NCI-H510A (cell line): Measurements from ENCODE around the gene ODF4.

ENCODE experiments used
- DNase-seq: peaks from one replicate; lab custom pipeline; 2025; lab: John Stamatoyannopoulos, UW

The ODF4 gene, protein sequence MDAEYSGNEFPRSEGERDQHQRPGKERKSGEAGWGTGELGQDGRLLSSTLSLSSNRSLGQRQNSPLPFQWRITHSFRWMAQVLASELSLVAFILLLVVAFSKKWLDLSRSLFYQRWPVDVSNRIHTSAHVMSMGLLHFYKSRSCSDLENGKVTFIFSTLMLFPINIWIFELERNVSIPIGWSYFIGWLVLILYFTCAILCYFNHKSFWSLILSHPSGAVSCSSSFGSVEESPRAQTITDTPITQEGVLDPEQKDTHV

DNA sequence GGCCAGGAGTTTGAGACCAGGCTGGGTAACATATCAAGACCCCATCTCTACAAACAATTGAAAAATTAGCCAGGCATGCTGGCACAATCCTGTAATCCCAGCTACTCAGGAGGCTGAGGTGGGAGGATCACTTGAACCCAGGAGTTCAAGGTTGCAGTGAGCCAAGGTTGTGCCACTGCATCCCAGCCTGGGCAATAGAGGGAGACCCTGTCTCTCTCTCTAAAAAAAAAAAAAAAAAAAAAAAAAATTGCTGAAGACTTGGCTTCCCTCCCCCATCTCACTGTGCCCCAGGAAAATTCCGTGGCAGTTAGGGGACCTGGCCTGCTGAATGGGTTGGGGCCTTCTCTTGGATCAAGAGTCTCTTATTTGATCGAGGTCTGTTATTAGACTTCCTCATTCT lies at the start of gene ODF4:
Gene ODF4, plus strand, starts transcription at position 301 of the 400 bp plus-strand sequence. CDS start 212 bp downstream, outside the sequence.
- DNase-seq = no peak

DNA sequence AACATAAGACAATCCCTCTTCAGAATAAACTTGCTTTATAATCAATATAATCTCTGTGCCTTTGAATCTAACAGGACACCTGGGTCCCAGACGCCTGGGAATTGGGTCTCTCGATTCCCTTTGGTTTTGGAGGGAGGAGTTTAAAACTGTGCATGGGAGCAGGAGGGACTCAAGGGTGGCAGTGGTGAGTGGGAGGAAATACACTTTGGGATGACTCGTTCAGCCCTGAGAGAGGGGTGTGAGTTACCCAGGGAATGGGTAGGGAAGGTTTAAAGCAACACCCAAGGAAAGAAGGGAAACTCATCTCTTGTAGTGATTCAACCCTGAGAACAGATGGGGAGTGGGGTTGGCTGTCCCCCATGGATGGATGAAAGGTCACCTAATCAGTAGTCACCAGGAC lies 49.6 kb upstream of the ODF4 start:
- DNase-seq = no peak

DNA sequence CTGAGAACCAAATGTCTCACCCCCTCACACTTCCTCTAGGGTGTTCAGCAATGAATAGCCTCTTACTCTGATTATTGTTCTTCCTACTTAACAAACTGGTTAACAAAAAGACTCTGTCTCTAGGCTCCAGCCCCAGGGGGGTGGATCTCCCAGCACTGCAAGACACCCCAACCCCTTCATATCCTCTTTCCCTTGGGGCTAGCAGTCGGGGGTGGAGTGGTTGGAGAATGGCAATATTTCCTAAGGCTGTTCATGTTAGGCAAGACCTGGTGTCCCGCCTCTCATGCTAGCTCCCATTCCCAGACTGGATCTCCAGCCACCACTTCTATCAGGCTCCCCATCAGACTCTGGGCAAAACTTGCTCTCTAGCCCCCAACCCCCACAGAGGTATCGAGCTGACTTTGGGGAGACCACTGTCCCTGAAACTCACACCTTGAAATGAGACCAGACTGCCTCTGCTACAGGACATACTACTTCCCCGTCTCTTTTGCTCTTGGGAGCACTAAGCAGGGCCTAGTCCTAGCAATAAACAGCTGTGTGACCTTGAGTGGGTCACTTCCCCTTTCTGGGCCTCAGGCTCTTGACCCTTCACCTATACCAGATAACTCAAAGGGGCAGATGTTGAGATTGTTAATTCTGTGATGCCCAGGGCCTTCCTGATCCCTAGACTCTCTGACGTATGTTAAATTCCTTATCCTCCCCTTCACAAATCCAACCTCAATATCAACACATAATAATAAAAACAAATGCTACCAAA lies 46.8 kb upstream of the ODF4 start:
- DNase-seq = no peak

DNA sequence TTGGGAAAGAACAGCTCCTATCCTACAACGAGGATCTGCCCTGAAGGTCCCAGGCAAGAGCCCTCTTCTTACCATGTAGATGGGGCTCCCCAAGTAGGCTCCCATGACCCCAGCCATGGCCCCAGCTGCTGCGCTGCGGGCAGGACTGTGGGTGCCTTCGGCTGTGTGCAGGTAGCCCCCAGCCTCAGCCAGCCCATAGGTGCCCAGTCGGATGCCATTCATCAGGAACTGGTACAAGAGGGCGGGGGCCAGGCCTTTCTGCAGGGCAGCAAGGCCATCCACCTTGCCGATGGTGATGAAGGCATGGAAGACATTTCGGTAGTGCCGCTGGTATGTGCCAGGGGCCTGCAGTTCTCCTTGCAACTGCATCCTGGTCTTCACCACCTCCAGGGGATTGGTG lies 45.3 kb upstream of the ODF4 start:
- DNase-seq = no peak

DNA sequence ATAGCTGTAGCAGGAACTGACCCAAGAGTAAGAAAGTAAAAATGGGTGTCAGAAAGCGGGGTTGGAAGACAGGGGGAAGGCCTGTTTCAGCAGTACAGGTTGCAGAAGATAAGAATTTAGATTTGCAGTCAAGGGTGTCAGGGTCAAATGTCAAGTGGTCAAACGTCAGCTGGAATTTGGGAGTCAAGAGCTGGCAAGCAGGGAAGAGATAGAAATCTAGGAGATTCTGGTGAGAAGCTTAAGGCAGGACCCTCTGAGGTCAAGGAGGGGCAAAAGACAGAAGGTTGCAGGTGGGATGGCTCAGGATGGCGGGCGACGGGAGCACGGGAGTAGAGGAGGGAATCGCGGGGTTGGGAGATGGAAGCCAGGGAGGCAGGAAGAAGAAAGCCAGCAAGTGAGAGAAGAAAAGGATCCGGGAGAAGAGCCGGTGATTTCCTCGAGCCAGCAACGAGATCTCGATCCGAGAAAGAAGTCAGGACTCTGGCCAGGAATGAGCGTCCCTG lies 44.8 kb upstream of the ODF4 start:
- no peak for DNase-seq

DNA sequence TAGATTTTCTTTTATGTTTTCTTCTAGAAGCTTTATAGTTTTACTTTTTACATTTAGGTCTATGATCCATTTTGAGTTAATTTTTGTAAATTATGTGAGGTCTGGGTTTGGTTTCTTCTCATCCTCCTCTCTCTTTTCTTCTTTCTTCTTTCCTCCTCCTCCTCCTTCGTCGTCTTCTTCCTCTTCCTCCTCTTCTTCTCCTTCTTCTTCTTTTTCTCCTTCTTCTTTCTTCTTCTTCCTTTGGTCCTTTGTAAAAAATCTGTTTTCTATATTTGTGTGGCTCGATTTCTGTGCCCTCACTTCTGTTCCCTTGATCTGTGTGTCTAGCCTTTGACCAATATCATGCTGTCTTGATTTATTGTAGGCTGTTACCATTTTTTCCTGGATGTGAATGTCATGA lies 39.4 kb upstream of the ODF4 start:
- no peak for DNase-seq

DNA sequence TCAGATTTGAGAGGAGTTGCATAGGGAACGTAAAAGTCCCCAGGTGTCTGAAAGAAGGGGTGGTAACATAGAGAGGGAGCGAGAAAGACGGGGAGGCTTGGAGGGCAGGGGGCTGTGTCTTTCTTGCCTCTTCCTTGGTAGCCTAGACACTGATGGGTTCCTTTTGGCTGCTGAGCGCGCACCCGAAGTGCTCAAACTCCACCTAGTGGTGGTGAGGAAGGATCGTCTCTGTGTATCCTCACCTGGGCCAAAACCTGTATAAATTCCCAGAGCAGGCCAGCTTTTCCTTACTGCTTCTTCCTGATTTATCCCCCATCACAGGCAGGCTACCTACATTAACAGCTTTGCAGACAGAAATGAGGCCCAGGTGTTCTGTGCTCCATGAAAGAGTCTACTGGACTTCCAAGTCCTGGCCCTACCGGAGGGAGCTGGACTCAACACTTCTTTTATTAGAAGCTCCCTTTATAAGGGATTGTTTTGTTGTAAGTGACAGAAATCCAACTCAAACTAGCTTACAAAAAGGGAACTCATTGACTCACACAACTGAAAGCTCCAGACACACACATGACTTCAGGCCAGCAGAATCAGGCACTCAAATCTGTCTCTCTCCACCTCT lies 38.9 kb upstream of the ODF4 start:
- DNase-seq = no peak

DNA sequence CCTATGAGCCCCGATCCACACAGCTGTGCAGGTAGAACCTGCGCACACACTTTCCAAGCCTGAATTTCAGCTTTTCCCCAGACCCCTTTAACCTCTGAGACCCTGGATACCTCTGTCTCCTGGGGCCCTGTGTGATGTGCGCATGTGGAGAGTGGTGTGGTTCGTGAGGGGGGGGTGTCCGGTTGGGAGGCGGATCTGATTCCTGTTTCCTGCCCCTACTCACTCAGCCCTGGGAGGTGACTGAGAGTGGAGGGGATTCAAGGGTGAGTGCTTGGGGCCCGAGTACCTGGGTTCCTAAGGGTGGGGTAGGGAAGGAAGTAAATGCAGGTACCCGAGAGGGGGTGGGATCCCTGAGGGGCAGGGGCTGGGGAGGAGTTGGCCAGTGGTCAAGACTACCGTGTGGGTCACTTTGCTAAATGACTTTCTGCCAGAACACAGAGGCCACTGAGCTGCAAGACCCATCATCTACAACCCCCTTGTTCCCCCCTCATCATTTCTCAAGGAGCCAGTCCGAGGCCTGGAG lies 29.0 kb upstream of the ODF4 start:
- DNase-seq = no peak

DNA sequence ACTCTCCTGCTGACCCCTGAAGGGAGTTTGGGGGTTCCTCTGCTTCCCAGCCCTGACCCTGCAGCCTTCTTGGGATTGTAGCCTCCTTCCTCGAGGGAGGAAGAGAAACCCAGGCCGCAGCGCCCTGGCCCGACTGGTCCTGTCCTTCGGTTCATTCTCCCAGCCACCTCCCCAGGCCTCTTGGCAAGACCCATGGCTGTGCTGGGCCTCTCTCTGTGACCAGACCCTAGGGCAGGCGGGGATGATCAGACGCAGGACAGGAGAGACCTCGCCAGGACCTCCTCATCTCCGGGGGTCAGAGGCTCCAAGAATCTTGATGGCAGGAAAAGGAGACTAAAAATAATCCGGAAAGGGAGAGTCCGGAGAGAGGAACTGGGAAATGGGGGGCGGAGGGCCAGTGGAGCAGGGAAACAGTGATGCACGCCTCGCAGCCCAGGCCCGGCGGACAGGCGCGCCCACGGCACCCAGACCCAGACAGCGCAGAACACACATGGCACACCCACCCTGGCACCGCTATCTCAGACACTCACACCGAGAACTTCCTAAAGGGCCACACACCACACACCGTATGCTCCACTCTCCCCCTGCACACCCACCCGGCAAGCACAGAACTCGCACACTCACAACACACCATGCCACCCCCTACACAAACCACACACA lies 28.4 kb upstream of the ODF4 start:
- DNase-seq = no peak

DNA sequence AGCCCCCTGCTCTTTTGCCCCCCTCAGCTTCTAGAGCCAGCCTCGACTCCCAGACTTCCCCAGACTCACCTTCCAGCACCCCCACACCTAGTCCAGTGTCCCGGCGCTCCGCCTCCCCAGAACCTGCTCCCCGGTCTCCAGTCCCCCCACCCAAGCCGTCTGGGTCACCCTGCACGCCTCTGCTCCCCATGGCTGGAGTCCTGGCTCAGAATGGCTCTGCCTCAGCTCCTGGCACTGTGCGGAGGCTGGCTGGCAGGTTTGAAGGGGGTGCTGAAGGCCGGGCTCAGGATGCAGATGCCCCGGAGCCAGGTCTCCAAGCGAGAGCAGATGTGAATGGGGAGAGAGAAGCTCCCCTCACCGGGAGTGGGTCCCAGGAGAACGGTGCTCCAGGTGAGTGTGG lies 27.4 kb upstream of the ODF4 start:
- DNase-seq = no peak

DNA sequence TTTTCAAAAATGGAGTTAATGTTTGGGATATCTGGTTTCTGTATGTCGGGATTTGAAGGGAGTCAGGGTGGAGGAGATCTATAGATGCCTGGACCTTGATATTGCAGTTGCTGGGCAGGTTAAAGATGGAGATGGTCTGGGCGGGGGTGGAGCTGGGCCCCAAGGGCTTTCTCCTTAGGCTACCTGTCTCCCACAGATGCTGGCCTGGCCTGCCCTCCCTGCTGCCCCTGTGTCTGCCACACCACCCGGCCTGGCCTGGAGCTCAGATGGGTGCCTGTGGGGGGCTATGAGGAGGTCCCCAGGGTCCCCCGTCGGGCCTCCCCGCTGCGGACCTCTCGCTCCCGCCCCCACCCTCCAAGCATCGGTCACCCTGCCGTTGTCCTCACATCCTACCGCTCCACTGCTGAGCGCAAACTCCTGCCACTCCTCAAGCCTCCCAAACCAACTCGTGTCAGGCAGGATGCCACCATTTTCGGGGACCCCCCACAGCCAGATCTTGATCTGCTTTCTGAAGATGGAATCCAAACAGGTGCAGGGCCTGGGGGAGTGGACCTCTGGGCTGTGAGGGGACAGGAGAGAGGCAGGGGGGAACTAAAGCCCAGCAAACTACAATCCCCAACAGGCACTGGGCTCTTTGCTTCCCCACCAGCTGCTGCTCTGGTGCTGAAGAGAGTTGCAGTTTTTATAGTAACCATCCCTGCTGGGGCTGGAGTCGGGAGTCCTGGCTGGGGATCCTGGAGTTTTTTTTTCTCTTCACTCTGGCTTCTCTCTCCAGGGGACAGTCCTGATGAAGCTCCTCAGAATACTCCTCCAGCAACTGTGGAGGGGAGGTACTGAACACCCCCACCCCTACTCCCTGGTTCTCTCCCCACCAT lies 26.7 kb upstream of the ODF4 start:
- DNase-seq = no peak

DNA sequence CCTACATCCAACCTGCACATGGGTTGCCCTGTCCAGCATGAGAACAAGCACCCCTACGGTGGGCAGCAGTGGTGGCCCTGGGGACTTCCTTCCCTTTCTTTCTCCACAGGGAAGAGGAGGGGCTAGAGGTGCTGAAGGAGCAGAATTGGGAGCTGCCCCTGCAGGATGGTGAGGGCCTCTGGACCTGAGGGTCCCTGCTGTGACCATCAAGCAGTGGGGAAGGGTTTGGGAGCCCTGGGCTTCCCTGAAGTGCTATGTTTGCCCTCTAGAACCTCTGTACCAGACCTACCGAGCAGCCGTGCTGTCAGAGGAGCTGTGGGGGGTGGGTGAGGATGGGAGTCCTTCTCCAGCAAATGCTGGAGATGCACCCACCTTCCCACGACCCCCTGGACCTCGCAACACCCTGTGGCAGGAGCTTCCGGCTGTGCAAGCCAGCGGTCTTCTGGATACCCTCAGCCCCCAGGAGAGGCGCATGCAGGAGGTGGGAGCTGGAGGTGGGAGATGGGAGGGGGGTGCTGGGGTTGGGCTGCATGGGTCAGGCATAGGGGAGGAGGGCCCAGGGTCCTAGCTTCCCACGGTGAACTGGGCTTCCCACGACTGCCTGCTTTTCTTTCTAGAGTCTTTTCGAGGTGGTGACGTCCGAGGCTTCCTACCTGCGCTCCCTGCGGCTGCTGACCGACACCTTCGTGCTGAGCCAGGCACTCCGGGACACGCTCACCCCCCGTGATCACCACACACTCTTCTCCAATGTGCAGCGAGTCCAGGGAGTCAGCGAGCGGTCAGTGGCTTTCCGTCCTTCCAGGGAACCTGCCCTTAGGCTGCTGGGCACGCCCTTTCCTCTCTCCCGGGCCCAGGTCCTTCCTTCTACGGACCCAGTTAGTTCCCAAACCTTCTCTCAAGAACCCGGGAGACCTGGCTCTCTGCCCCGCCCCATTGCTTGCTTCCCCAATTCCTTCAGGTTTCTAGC lies 24.6 kb upstream of the ODF4 start:
- no peak for DNase-seq

DNA sequence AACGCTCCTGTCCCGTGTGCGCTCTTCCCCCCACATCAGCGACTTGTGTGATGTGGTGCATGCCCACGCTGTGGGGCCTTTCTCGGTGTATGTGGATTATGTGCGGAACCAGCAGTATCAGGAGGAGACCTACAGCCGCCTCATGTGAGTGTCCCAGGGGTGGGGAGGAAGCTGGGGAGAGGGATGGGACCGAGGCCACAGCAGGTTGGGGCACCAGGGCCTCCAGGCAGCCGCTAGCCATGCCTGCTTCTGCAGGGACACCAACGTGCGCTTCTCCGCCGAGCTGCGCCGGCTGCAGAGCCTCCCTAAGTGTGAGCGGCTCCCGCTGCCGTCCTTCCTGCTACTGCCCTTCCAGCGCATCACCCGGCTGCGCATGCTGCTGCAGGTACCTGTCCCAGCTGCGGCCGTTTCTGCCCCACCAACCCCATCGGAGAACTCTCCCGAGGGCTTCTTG lies 23.8 kb upstream of the ODF4 start:
- DNase-seq = no peak

DNA sequence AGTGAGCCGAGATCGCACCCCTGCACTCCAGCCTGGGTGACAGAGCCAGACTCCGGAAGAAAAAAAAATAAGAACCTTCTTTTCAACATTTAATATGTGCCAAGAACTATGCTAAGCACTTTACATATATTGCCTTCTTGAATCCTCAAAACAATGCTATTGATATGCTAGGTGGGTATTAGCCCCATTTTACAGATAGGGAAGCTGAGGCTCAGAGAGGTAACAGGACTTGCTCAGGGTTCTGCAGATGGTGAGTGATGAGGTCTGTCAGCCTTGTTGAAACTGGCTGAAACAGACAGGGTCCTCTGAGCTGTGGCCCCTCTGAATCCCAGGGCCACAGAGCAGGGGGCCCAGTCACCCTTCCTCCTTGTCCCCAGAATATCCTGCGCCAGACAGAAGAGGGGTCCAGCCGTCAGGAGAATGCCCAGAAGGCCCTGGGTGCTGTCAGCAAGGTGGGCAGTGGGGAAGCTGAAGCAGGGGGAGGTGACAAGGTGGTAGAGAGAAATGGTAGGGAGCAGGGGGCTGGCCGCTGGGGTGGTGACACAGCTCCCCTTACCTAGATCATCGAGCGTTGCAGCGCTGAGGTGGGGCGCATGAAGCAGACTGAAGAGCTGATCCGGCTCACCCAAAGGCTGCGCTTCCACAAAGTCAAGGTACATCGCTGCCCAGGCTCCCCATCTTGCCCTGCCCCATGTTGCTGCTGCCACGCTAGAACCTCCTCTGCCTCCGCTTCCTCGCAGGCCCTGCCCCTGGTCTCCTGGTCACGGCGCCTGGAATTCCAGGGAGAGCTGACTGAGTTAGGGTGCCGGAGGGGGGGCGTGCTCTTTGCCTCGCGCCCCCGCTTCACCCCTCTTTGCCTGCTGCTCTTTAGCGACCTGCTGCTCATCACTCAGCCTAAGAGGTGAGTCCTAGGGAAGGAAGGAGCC lies 21.4 kb upstream of the ODF4 start:
- no peak for DNase-seq

DNA sequence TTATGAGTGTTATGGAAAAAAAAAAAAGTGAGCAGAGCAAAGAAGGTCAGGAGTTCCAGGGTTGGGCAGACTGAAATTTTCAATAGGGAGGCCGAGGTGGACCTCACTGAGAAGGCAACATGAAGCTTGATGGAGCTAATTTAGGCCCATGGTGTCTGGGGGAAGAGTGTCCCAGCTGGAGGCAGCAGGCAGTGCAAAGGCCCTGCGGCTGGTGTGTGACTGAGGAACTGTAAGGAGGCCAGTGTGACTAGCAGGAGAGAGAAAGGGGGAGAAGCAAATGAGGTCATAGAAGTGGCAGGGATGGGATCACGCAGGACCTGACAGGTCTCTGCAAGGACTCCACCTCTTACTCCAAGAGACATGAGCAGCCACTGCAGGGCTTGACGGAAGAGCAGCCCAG lies 19.4 kb upstream of the ODF4 start:
- no peak for DNase-seq

DNA sequence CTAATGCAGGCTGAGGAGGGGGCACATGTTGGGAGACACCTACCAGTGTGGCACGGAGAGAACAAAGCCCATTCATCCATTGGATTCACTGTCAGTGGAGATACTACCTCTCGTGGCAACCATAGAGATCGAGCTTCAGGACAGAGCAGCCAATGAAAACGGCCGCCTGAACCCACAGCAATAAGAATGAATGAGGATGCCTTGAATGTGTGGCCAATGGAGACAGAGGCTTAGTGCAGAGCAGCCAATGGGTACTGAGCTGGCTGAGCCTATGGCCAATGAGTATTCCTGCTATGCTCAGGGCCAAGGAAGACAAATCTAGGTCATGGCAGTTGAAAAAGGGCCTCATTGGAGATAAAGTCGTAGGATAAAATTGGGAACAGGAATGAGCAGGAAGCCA lies 18.6 kb upstream of the ODF4 start:
- no peak for DNase-seq

DNA sequence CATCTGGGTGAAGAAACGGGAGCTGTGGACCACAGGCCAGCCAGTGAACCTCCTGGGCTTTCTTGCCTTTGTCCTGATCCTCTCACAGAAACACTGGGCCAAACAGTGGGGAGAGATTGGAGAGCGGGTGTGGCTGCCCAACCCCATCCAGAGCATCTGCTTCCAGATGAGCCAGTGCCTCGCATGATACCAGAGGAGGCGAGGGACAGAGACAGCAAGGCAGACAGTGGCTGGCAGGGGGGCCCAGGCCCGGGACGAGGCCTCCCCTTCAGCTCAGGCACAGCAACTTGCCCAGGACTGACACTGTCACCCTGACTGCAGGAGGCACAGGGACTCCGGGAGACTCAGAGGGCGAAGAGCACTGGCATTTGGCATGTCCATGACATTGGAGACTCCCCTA lies 17.6 kb upstream of the ODF4 start:
- no peak for DNase-seq

DNA sequence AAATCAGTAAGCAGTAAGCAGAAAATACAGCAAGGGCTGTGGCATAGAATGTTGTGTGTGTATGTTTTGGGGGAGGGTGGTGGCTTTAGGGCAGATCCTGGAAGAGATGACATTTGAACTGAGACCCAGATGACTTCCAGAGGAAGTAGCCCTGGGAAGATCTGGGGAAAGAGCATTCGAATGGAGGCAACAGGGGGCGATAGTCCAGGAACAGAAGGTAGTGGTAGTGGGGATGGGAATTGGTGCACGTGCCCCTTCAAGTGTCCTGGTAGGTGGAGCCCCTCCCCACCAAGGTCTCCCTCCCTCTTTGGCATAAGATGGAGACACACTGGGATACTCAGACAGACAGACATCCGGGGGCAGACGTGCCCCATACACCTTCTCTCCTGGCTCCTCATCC lies 15.5 kb upstream of the ODF4 start:
- DNase-seq = no peak

DNA sequence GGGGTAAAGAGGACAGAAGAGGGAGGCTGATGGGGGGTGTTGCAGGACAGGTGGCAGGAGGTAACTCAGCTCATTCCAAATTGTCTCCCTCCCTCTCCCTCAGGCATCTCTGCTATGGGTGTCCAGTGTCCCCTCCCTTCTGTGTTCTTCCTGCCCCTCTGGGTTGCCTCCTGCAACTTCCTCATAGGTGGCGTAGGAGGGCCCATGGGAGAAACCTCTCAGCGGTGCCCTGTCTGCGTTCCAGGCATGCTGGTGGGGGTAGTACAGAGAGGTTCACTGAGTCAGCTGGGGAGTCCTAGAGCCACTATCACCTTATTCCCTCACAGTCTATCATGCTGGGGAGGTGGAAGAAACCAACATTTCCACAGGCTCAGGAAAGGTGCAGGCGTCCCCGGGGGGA lies 14.7 kb upstream of the ODF4 start:
- DNase-seq = no peak
